Forelimb muscle (tissue), 1 donor: ENCODE measurements around the gene EPB41L5. TPM values are rescaled to one million over a fixed set of nuclear protein-coding genes. Genes with fewer than 3 reads are reported as not detected.
"Not testable (repeated sequence)": the region's sequence is repeated elsewhere in the genome, so short reads cannot be mapped to it uniquely, and the experiment has no call there.

ENCODE experiments used
- DNase-seq: peaks from one replicate; pipeline ENCODE4 v3.0.0-alpha.2; 2013; ENCODE audit warnings: low read depth
- polyA plus RNA-seq: library from polyadenylated mRNA; unstranded; fragments of 120-200 nt; gene quantifications from one replicate; pipeline ENCODE4 v1.2.1, GENCODE V29; 2013; ENCODE audit not compliant: insufficient read length

Gene EPB41L5
- polyA plus RNA-seq, 1 donor, result 15.0 TPM

DNA sequence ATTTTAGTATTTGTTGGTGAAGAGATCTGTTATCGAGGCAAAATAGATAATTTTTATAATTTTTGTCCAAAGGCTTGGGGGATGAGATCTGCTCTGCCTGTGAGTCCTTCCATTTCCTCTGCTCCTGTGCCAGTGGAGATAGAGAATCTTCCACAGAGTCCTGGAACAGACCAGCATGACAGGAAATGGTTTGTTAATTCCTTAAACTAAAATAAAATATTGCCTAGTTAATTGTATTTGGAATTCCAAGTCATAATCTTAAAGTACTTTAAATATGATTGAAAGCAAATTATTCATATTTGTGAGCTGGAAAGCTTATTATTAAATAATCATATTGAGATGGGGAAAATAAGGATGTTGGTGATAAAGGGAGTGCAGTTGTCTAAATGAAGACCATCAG lies 87.8 kb downstream of the EPB41L5 start:
- DNase-seq, result no peak

DNA sequence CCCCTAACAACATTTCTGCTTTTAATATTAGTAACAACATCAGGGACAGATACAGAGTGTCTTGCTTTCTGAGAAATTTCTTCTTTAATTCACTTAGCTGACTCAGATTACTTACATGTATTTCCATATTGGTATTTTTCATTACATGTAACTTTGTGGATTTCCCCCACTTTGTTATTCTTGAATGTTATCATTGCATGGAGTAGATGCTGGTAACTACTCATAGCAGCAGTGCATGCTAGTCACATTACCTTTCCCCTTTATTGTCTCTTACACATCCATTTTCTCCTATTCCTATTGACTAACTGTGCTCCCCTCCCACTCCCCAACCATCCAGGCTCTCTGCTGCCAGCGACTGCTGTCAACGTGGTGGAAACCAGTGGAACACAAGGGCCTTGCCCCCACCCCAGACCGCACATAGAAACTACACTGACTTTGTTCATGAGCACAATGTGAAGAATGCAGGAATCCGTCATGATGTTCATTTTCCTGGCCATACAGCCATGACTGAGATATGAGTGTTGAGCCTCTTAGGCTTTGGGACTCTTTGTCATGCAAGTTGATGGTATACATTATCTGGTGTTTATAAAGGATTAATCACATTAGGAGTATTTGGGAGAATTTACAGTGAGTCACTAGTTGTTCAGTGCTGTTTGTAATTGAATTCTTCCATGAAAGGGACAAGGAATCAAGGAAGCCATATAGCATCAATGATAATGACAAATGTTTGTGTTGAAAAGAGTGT lies 91.0 kb downstream of the EPB41L5 start:
- DNase-seq, result no peak

DNA sequence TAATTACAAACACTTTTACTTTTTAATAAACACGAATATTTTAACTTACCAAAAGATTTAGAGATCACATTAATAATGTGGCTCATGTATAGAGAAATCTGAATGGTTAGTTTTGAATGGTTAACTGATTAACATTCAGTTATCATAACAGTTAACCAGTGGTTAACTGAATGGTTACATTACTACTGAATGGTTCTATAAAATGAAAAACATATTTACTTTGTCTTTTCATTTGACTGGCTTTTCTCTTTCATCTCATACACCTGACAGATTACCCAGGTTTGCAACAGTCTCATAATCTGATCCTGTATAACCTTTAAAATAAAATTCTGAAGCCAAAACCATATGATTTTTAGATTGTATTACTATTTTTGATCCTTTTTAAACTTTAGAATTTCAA lies 91.9 kb downstream of the EPB41L5 start:
- no peak for DNase-seq

DNA sequence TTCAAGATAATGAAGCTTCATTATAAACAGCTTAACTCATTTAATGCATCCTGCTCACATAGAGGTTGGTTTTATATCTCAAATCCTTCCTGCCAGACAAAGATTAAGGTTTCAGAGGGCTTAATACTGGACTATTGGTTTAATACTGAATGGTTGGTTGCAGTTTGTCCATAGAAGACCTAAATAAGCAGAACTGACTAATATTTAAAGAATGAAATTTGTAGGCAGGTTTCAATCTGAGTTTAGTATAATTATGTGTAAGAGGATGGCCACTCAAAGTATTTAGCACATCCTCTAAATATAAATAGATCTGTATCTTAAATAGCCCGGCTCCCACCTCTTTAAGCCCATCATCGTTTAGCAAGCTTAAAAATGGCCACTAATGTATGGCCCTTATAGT lies 92.5 kb downstream of the EPB41L5 start:
- no peak for DNase-seq

DNA sequence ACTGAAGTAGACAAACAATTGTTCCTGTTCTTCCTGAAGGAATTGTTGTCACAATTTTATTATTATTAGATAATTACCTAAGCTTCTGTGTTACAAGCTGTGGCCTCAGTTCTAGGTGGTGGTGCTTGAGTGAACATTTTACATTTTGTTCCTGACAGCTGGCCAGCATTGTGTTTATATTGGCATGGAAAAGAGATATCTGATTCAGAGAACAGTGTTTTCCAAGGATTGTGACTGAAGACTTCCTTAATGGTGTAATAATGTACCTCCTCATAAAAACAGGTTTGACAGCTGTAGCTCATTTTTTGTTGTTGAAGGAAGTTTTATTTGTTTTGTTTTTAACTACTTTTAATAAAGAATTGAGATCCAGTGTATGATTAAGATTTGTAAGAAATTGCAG lies 95.2 kb downstream of the EPB41L5 start:
- no peak for DNase-seq

DNA sequence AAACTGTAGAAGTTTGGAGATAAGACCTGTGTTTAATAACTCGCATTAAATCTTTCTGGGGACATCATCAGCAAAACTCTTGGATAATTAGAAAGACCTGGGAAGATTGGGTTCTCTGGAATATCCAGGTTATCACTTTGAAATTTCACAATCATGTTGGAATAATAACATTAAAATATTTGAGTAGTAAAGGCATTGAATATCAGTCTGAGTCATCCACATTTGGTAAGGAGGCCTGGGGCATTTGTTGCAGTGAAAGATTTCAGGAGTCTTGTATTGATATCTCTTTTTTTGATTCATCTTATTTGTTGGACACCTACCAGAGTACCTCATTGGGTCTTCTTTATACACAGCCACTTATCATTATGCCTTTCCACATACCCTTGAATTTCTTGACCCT lies 95.9 kb downstream of the EPB41L5 start:
- no peak for DNase-seq

DNA sequence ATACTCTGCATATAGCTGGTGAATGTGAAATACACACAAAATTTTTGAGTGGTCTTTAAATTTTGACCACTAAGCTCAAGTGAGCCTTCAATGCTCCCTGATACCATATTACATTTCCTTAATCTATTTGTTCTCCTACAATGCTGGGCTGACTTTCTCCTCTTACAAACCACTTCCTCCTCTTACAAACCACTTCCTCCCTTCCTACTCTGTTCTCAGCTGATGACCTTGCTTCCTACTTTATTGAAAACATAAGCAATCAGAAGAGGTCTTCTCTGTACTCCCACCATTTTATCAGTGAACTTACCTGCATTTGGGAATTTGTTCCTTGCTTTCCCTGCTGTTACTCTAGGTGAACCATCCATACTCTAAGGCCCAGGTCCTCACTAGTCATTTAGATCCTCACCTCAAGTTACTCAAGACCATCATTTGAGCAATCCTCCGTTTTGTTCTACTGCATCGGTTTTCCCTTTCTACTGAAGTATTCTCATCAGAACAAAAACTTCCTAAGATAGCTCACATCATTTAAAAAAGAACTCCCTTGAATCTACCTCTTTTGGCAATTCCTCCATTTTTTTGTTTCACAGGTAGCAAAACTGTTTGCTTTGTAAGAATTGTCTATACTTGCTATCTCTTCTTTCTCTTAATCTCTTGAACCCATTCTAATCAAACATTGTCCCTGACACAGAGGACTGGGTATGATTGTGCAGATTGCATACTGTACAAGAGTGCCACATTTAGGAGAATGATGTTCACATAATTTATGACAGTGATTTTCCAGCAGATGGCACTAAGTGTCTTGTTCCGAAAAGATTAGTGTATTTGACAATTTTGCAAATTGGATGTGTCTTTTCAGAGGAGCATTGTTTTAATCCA lies 96.5 kb downstream of the EPB41L5 start:
- DNase-seq, result no peak

DNA sequence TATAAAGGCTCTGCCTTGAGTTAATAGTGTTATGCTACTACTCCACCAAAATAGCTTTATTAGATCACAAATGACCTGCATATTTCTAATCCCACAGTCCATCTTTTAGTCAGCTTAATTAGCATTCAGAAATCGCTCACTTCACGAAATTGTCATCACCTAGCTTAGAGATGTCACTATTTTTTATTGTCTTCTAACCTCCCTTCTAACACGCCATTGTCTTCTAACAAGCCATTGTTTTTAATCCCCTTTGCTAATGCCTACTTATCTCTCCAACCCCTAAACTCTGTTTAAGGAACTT lies 97.1 kb downstream of the EPB41L5 start:
- no peak for DNase-seq

DNA sequence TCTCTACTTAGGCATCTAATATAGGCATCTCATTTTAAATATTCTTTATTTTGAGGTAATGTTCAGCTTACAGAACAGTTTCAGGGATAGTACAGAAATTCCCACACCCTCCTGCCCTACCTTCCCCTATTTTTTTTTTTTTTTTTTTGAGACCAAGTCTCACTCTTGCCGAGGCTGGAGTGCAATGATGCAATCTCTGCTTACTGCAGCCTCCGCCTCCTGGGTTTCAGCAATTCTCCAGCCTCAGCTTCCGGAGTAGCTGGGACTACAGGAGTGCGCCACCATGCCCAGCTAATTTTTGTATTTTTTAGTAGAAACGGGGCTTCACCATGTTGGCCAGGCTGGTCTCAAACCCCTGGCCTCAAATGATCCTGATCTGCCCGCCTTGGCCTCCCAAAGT lies 97.6 kb downstream of the EPB41L5 start:
- no peak for DNase-seq

DNA sequence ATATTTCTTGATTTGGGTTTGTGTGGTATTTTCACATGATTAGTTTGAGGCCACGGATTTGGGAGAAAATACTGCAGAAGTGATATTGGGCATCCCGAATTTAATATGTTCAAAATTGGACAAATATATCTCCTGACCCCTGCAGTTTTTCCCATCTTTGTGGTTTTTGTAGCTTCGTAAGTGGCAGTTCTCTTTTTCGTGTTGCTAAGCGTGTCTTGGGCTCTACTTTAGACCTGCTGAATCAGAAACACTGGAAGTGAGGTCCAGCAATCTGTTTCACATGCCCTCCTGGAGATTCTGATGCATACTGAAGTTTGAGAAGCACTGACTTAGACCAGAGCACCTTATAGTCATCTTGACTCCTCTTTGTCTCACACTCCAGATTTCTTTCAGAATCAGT lies 98.3 kb downstream of the EPB41L5 start:
- no peak for DNase-seq

DNA sequence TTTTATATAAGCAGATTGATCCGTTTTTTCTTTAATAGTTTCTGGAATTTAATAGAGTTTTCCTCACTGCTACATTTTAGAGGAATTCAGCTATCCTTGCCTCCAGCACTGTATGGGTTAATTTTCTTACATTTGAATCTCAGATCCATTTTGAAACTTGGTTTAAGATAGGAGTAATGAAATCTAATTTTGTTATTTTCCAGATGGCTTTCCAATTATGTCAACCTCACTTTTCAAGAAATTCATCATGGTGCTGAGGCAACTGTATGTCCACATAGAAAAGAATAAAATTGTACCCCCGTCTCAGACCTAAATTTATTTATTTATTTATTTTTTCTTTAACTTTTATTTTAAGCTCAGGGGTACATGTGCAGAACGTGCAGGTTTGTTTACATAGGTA lies 105.1 kb downstream of the EPB41L5 start:
- no peak for DNase-seq

DNA sequence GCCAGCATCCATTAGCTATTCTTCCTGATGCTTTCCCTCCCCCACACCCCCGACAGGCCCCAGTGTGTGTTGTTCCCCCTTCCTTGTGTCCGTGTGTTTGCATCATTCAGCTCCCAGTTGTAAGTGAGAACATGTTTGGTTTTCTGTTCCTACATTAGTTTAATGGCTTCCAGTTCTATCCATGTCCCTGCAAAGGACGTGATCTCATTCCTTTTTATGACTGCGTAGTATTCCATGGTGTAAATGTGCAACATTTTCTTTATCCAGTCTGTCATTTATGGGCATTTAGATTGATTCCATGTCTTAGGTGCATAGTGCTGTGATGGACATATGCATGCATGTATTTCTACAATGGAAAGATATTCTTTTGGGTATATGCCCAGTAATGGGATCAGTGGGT lies 105.6 kb downstream of the EPB41L5 start:
- DNase-seq, result no peak

DNA sequence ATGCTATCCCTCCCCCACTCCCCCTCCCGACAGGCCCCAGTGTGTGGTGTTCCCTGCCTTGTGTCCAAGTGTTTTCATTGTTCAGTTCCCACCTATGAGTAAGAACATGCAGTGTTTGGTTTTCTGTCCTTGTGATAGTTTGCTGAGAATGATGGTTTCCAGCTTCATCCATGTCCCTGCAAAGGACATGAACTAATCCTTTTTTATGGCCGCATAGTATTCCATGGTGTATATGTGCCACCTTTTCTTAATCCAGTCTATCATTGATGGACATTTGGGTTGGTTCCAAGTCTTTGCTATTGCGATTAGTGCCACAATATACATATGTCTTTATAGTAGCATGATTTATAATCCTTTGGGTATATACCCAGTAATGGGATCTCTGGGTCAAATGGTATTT lies 108.5 kb downstream of the EPB41L5 start:
- not testable (repeated sequence) for DNase-seq

DNA sequence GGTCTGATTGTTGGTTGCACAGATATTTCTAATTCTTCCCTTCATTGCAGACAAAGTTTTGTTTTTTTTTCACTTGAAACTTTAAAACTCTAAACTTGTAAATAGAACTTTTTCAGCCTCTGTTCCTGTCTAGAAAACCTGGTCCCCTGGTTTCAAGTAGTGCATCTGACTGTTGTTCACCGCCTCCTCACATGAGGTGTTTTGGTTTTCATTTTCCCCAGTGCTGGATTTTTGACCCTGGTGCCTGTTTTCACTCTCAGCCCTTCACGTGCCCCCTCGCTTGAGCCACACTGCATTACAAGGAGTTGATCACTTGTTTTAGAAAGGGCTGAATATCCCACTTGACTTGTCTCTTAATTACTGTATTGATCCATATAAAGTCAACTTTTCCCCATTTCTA lies 110.2 kb downstream of the EPB41L5 start:
- DNase-seq, result no peak

DNA sequence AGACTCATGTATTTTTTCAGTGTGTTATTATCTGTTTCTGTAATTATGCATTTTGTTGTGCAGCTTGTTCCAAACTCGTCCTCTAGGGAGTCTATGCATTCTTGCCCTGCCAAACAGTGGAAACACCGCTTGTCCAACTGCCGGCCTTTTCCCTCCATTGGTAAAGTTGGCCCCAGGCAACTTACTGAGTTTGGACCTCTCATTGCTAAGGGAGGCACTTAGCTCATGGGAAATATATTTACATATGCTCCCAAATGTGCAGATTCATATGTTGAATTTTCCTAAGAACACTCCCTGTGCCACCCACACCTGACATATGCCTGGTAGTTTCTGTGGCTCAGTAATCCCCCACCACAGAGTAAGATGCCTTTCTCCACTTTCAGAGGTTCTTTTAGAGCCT lies 112.3 kb downstream of the EPB41L5 start:
- DNase-seq, result no peak

DNA sequence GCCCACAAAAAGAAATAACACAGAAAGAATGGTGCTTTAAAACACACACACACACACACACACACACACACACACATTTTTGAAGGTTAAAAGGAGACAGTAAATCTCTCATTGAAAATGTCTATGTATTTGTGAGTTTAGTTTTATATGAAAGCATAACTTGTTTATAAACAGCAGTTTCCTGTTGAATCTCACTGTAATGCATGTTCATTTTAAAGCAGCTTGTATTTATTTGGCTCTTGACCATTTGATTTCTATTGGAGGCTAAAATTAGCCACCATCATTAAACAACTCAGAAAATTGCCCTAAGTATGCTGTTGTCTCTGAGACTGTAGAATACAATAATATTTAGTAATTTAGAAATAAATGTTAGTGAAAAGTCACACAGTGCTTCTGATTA lies 115.3 kb downstream of the EPB41L5 start:
- DNase-seq, result no peak

DNA sequence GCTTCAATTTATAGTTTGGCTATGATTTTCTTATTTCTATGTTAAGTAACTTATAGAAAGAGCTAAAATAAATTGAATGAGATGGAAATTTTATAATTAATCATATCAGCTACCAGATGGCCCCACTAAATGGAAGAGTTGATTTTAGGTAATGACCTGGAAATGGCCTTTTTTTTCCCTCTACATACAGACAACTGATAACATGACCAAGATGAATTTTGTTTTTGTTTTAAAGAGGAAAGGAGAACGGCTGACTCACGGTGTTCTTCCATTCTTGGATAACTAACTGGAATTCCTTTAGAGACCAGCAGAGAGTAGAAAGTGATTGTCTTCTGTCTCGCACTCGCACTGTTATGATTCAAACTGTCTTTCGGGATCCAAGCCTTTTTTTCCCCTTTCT lies 119.3 kb downstream of the EPB41L5 start:
- no peak for DNase-seq

DNA sequence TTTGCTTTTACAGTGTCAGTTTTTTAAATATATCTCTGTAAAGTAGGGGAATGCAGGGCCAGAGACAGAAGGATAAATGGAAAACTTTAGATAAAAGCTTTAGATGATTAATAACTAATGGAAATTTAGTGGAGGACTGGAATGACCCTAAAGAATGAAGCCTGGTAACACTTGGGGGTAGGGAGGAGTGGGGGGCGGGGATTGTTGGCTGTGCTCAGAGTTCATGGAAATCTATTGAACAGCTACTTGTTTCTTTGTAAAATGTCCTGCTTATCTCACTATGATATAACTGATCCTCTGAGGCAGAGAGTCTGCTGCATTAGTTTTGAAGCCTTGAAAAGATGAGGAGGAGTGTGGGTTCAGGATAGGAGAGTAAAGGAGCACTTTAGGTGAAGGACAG lies 119.8 kb downstream of the EPB41L5 start:
- no peak for DNase-seq

DNA sequence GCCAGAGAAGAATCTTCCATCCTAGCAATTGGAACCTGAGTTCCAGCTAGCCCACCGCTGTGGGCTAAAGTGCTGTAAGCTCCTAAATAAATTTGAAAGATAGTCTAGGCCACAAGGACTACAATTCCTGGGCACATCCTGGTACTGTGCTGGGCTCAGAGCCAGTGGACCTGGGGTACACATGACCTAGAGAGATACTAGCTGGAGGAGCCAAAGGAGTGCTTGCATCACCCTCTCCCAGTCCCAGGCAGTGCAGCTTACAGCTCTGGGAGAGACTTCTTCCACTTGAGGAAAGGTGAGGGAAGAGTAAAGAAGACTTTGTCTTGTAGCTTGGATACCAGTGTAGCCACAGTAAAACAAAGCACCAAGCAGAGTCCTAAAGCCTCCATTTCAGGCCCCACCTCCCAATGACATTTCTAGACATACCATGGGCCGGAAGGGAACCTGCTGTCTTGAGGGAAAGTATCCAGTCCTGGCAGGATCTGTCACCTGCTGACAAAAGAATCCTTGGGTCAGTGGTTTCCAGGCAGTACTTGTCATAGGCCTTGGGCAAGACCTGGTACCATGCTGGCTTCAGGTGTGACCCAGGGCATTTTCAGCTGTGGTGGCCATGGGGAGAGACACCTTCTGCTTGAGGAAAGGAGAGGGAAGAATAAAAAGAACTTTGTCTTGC lies 120.8 kb downstream of the EPB41L5 start:
- no peak for DNase-seq

DNA sequence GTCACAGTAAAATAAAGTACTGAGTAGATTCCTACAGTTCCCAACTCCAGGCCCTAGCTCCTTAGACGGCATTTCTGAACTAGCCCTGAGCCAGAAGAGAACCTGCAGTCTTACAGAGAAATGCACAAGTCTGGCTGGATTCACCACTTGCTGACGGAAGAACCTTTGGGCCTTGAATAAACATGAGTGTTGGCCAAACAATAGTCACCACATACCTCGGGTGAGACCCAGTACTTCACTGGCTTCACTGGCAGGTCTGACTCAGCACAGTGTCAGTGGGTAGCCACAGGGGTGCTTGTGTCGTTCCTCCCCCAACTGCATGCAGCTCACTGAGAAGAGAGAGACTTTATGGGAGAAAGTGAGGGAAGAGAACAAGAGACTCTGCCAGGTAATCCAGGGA lies 121.4 kb downstream of the EPB41L5 start:
- DNase-seq, result no peak

DNA sequence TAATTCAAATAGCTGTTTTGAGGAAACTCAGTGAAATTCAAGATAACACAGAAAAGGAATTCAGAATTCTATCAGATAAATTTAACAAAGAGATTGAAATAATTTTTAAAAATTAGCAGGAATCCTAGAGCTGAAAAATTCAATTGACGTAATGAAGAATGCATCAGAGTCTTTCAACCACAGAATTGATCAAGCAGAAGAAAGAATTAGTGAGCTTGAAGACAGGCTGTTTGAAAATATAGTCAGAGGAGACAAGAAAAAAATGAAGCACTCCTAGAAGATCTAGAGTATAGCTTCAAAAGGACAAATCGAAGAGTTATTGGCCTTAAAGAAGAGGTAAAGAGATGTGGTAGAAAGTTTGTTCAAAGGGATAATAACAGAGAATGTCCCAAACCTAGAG lies 122.1 kb downstream of the EPB41L5 start:
- DNase-seq, result not testable (repeated sequence)

DNA sequence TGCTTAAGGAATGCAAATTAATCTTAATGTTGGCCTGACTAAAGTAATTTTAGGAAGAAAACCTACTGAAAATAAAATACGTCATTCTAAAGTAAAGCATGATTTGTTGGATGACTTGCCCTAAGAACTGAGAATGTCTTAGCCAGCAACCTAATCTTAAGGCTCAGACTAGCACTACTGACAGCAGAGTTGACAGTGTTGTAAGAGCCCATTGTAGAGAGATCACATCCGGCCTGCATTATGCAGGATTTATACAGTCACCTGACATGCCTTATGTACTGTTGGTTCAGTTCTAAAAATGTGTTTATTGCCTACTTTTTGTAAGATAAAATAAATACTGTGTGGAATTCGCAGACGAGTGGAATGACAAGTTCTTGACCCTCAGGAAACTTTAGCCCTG lies 128.0 kb downstream of the EPB41L5 start:
- DNase-seq, result no peak
